ENCODE measurements around the gene AWAT2. TPM values are rescaled to one million over a fixed set of nuclear protein-coding genes. Genes with fewer than 3 reads are reported as not detected.

Gene AWAT2
- not detected in 2 replicates for total RNA-seq
- long read RNA-seq: 0 reads

GRCh38 chrX:70049925-70050324 is at the start of gene AWAT2:
AWAT2 (minus strand) TSS chrX:70049938; CDS start chrX:70049932, 6 bp downstream.
- Mint-ChIP-seq H3K27ac (ENCODE audit: unreplicated experiment) (peak within 1 kb of the TSS; percentile 67), H3K9me3 (no peaks in the 10 kb centered on the region), H3K4me3 (no peak within 1 kb of the TSS), H3K27me3 (ENCODE audit: low read depth) (peaks cover 3% of the 10 kb centered on the region), H3K36me3 (ENCODE audit: low read depth) (no peaks in the 10 kb centered on the region), H3K4me1 (no peaks in the 10 kb centered on the region)
- TF ChIP-seq CTCF (conservative IDR thresholded peaks at IDR 0.05): no peak
- no peak for DNase-seq (ENCODE audit: low read depth, low spot score)

- TF ChIP-seq CTCF (conservative IDR thresholded peaks at IDR 0.05): no peak
- Mint-ChIP-seq H3K36me3 (ENCODE audit: low read depth) (peaks cover 2% of the 10 kb centered on the region), H3K27ac (ENCODE audit: unreplicated experiment) (no peak overlapping the region), H3K27me3 (ENCODE audit: low read depth) (no peaks in the 10 kb centered on the region), H3K9me3 (peaks cover 2% of the 10 kb centered on the region), H3K4me3 (no peak overlapping the region), H3K4me1 (no peaks in the 10 kb centered on the region)
- DNase-seq (ENCODE audit: low read depth, low spot score): no peak
These were observed 46.3 kb upstream of the AWAT2 start for GRCh38 chrX:70096052-70096451.

GRCh38 chrX:70092247-70092646 is 42.5 kb upstream of the AWAT2 start:
- no peaks in the 10 kb centered on the region for H3K36me3 Mint-ChIP-seq (ENCODE audit: low read depth)
- no peak overlapping the region for H3K27ac Mint-ChIP-seq (ENCODE audit: unreplicated experiment)
- H3K4me1 Mint-ChIP-seq: no peaks in the 10 kb centered on the region
- no peak for DNase-seq (ENCODE audit: low read depth, low spot score)
- no peak for TF ChIP-seq CTCF (conservative IDR thresholded peaks at IDR 0.05)
- H3K27me3 Mint-ChIP-seq (ENCODE audit: low read depth): no peaks in the 10 kb centered on the region
- H3K9me3 Mint-ChIP-seq: no peaks in the 10 kb centered on the region
- H3K4me3 Mint-ChIP-seq: no peak overlapping the region

- no peaks in the 10 kb centered on the region for H3K36me3 Mint-ChIP-seq (ENCODE audit: low read depth)
- H3K4me3 Mint-ChIP-seq: no peak overlapping the region
- H3K9me3 Mint-ChIP-seq: no peaks in the 10 kb centered on the region
- no peaks in the 10 kb centered on the region for H3K4me1 Mint-ChIP-seq
- TF ChIP-seq CTCF (conservative IDR thresholded peaks at IDR 0.05): no peak
- H3K27ac Mint-ChIP-seq (ENCODE audit: unreplicated experiment): no peak overlapping the region
- no peak for DNase-seq (ENCODE audit: low read depth, low spot score)
- H3K27me3 Mint-ChIP-seq (ENCODE audit: low read depth): no peaks in the 10 kb centered on the region
These were observed 40.0 kb upstream of the AWAT2 start for GRCh38 chrX:70089604-70090297.

- H3K9me3 Mint-ChIP-seq: no peaks in the 10 kb centered on the region
- TF ChIP-seq CTCF (conservative IDR thresholded peaks at IDR 0.05): no peak
- no peaks in the 10 kb centered on the region for H3K36me3 Mint-ChIP-seq (ENCODE audit: low read depth)
- H3K27me3 Mint-ChIP-seq (ENCODE audit: low read depth): no peaks in the 10 kb centered on the region
- DNase-seq (ENCODE audit: low read depth, low spot score): no peak
- H3K4me3 Mint-ChIP-seq: no peak overlapping the region
- no peak overlapping the region for H3K27ac Mint-ChIP-seq (ENCODE audit: unreplicated experiment)
- H3K4me1 Mint-ChIP-seq: no peaks in the 10 kb centered on the region
These were observed 39.0 kb upstream of the AWAT2 start for GRCh38 chrX:70088751-70089150.

Measured in neural crest cell (in vitro differentiated cells).